ENCODE results near the gene TUT1. TPM values are rescaled to one million over a fixed set of nuclear protein-coding genes. Genes with fewer than 3 reads are reported as not detected.
"Not testable (repeated sequence)": the region's sequence is repeated elsewhere in the genome, so short reads cannot be mapped to it uniquely, and the experiment has no call there.

The TUT1 gene
- total RNA-seq, 1 experiment from 2014 or later: 20.7 TPM

DNA sequence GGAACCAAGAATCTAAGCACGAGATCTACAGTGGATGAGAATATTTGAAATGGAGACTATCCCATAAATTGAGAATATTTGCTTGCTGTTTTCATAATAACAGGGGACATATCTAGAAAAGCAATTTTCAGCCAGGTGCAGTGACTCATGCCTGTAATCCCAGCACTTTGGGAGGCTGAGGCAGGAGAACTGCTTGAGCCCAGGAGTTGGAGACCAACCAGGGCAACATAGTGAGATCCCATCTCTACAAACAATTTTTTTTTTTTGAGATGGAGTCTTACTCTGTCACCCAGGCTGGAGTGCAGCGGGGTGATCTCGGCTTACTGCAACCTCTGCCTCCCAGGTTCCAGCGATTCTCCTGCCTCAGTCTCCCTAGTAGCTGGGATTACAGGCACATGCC is 9.6 kb downstream of the TUT1 start:
- H2BK12ac ChIP-seq (ENCODE audit: insufficient read length, low read depth, low read length); H3K79me2 ChIP-seq (ENCODE audit: insufficient read depth, low read length); H4K5ac ChIP-seq (ENCODE audit: insufficient read length, low read depth, low read length); H3K27me3 Mint-ChIP-seq (ENCODE audit: low read depth); H2BK15ac ChIP-seq (ENCODE audit: low read depth, low read length); DNase-seq; H4K91ac ChIP-seq (ENCODE audit: insufficient read length, low read depth, low read length); H2BK20ac ChIP-seq (ENCODE audit: low read depth, low read length, poor library complexity, severe bottlenecking); H3K18ac ChIP-seq (ENCODE audit: insufficient read length, low read depth, low read length); H2BK120ac ChIP-seq (ENCODE audit: low read depth, low read length, poor library complexity, severe bottlenecking); H3K4me1 ChIP-seq (ENCODE audit: insufficient read depth, low read length); H3K4me3 Mint-ChIP-seq; H3K14ac ChIP-seq (ENCODE audit: insufficient read depth, low read length); H3K79me1 ChIP-seq (ENCODE audit: insufficient read depth, low read depth, low read length, poor library complexity, severe bottlenecking); H3K23ac ChIP-seq (ENCODE audit: insufficient read length, low read depth, low read length); H4K20me1 ChIP-seq (ENCODE audit: control insufficient read depth, insufficient read depth, insufficient read length); H3T11ph ChIP-seq (ENCODE audit: low read length); H2AFZ ChIP-seq (ENCODE audit: low read length); H3K4me2 ChIP-seq (ENCODE audit: insufficient read depth, insufficient read length, low read length); H3K27ac Mint-ChIP-seq; H3K9me3 Mint-ChIP-seq; H3K9me3 ChIP-seq (ENCODE audit: control insufficient read depth, low read depth, low read length); H3K9ac ChIP-seq (ENCODE audit: extremely low read depth, insufficient read length, low read length); H3K27ac ChIP-seq (ENCODE audit: insufficient read length, low read depth, low read length); H3K4ac ChIP-seq (ENCODE audit: low read depth, low read length); H2BK5ac ChIP-seq (ENCODE audit: insufficient read length, low read length); H3K56ac ChIP-seq (ENCODE audit: insufficient read length, low read depth, low read length); H3K4me1 Mint-ChIP-seq; H2AK5ac ChIP-seq (ENCODE audit: insufficient read length, low read length); H4K8ac ChIP-seq (replicated peaks; ENCODE audit: insufficient read length, low read depth, low read length); H3K27me3 ChIP-seq (ENCODE audit: insufficient read depth, low read length); H3K23me2 ChIP-seq (ENCODE audit: insufficient read length, low read depth, low read length, poor library complexity, severe bottlenecking): not testable (repeated sequence)
- WGBS (ENCODE audit: extremely low coverage, insufficient read length, low lambda C conversion rate): no CpG with 5 or more reads among the region's 4 CpGs
- peaks cover 3 to 51% (median 49%) of the 10 kb centered on the region in 3 experiments; a peak in 6 of 7 replicates for H3K36me3 Mint-ChIP-seq (ENCODE audit: insufficient read depth in 1 of 3, low read depth in 3 of 3)

All from H9 (cell line).